Keratinocyte (primary cell): ENCODE data around the gene SLC15A3. TPM values are rescaled to one million over a fixed set of nuclear protein-coding genes. Genes with fewer than 3 reads are reported as not detected.

Source experiments
- DNase-seq: peaks from one replicate; pipeline ENCODE4 v3.0.0-alpha.2; 2011; ENCODE audit warnings: low read depth, missing footprints, low spot score
- FAIRE-seq: peaks from 2 replicates; lab custom pipeline; 2011; peaks lifted over from hg19 to GRCh38; lab: Jason Lieb, UNC
- H2AFZ ChIP-seq: 2 replicates; pipeline ENCODE4 v1.6.0; 2012; ENCODE audit warnings: low read length, control low read depth, inconsistent platforms; ENCODE audit not compliant: control insufficient read depth
- H3K27ac ChIP-seq: 2 replicates; pipeline ENCODE4 v1.5.1; 2011; ENCODE audit warnings: low read length; ENCODE audit not compliant: control insufficient read depth, insufficient read depth
- H3K27me3 ChIP-seq: 3 replicates; pipeline ENCODE4 v1.6.0; 2011; ENCODE audit warnings: low read length; ENCODE audit not compliant: control insufficient read depth, insufficient read depth; ENCODE audit errors: extremely low read depth
- H3K36me3 ChIP-seq, 2 experiments: 2 replicates in 1 of 2; 3 replicates in 1 of 2; pipeline ENCODE4 v1.5.1; 2011; ENCODE audit warnings: low read length in 2 of 2, mild to moderate bottlenecking in 1 of 2; ENCODE audit not compliant: control insufficient read depth in 2 of 2, insufficient read depth in 2 of 2; ENCODE audit errors: extremely low read depth in 1 of 2
- H3K4me1 ChIP-seq: 3 replicates; pipeline ENCODE4 v1.5.1; 2011; ENCODE audit warnings: low read length; ENCODE audit not compliant: control insufficient read depth, insufficient read depth; ENCODE audit errors: extremely low read depth
- H3K4me2 ChIP-seq: 3 replicates; pipeline ENCODE4 v1.6.0; 2011; ENCODE audit warnings: low read depth, low read length; ENCODE audit not compliant: control insufficient read depth, insufficient read depth; ENCODE audit errors: extremely low read depth
- H3K4me3 ChIP-seq, 3 experiments: fragments of 200-600 bp in 1 of 3; sonication (generic) in 1 of 3; 2 replicates in 2 of 3; 3 replicates in 1 of 3; pipeline ENCODE4 v1.5.1; 2011 to 2016; ENCODE audit warnings: low read length in 3 of 3, mild to moderate bottlenecking in 3 of 3, control low read depth in 2 of 3, inconsistent platforms in 1 of 3, low read depth in 1 of 3, mixed read lengths in 1 of 3, mixed run types in 1 of 3, moderate library complexity in 1 of 3; ENCODE audit not compliant: control insufficient read depth in 2 of 3, insufficient read depth in 2 of 3; ENCODE audit errors: extremely low read depth in 1 of 3
- H3K79me2 ChIP-seq: 2 replicates; pipeline ENCODE4 v1.6.0; 2012; ENCODE audit warnings: low read length; ENCODE audit not compliant: control insufficient read depth, insufficient read depth
- H3K9ac ChIP-seq: 3 replicates; pipeline ENCODE4 v1.6.0; 2011; ENCODE audit warnings: low read length; ENCODE audit not compliant: control insufficient read depth, insufficient read depth; ENCODE audit errors: extremely low read depth
- H3K9me1 ChIP-seq: 3 replicates; pipeline ENCODE4 v1.6.0; 2011; ENCODE audit warnings: low read length; ENCODE audit not compliant: control insufficient read depth, insufficient read depth; ENCODE audit errors: extremely low read depth
- H3K9me3 ChIP-seq: 2 replicates; pipeline ENCODE4 v1.5.1; 2012; ENCODE audit warnings: low read depth, low read length; ENCODE audit not compliant: control insufficient read depth
- H4K20me1 ChIP-seq: 3 replicates; pipeline ENCODE4 v1.6.0; 2011; ENCODE audit warnings: low read length; ENCODE audit not compliant: control insufficient read depth, insufficient read depth; ENCODE audit errors: extremely low read depth
- CTCF ChIP-seq, 3 experiments: IDR thresholded peaks in 1 of 3; conservative IDR thresholded peaks in 1 of 3; optimal IDR thresholded peaks in 1 of 3; 2 replicates in 2 of 3; 3 replicates in 1 of 3; pipeline versions ENCODE3 to v1.5.1; 2011; ENCODE audit warnings: low read length in 3 of 3, mild to moderate bottlenecking in 3 of 3, moderate library complexity in 2 of 3, control low read depth in 1 of 3, inconsistent platforms in 1 of 3; ENCODE audit not compliant: insufficient read depth in 2 of 3; ENCODE audit errors: extremely low read depth in 1 of 3
- EZH2 ChIP-seq: IDR thresholded peaks from one replicate; pipeline ENCODE4 v1.6.1; 2012; ENCODE audit warnings: inconsistent platforms, mild to moderate bottlenecking, low read length, moderate library complexity
- dilution Hi-C: fragments of 300-500 bp; cut with MboI; formaldehyde crosslinking; loops from one replicate; pipeline ENCODE4 v1.7.0; 2020; ENCODE audit warnings: low sequenced_read_pairs; ENCODE audit not compliant: extremely low pct_ligation_motif_present
- polyA plus RNA-seq, 5 experiments: library from polyadenylated mRNA; depleted of rRNA in 3 of 5; stranded (reverse) in 3 of 5; stranded (forward) in 1 of 5; unstranded in 1 of 5; fragments of >200 nt; gene quantifications; 1 replicate in 1 of 5; 2 replicates in 3 of 5; 3 replicates in 1 of 5; pipeline versions ENCODE4 v1.2.1 to v1.2.3, GENCODE V29; 2011 to 2012; ENCODE audit warnings: missing spikeins in 2 of 5, low read depth in 1 of 5, low replicate concordance in 1 of 5

Gene SLC15A3
- polyA plus RNA-seq, 1 donor (not counting 4 experiments of a cell fraction or from before 2014, with no cell fraction given): 1.0 TPM

GRCh38 chr11:60996381-60997138 is 44.6 kb upstream of the SLC15A3 start:
- Histone ChIP-seq H3K4me2 (no peak overlapping the region), H4K20me1 (no peaks in the 10 kb centered on the region), H2AFZ (no peak overlapping the region), H3K9ac (no peak overlapping the region), H3K27ac (no peak overlapping the region), H3K9me3 (no peaks in the 10 kb centered on the region), H3K27me3 (peaks cover 21% of the 10 kb centered on the region), H3K36me3 (no peaks in the 10 kb centered on the region), H3K79me2 (no peaks in the 10 kb centered on the region), H3K4me1 (no peaks in the 10 kb centered on the region), H3K4me3 (no peak overlapping the region), H3K9me1 (no peaks in the 10 kb centered on the region)
- TF ChIP-seq EZH2 (no peak), CTCF (optimal IDR thresholded peaks at IDR 0.05 in 1 of 3, IDR thresholded peaks at IDR 0.05 in 1 of 3, conservative IDR thresholded peaks at IDR 0.05 in 1 of 3; ENCODE audit: extremely low read depth in 1 of 3, insufficient read depth in 2 of 3, low read length in 3 of 3) (no peak)
- dilution Hi-C loops: no loop called here
- no peak for FAIRE-seq
- DNase-seq: no peak

GRCh38 chr11:60995798-60996197 is 43.8 kb upstream of the SLC15A3 start:
- H3K36me3 ChIP-seq: no peaks in the 10 kb centered on the region
- FAIRE-seq (no peak), DNase-seq (no peak)
- H3K4me3 ChIP-seq: no peak overlapping the region
- H3K27ac ChIP-seq: no peak overlapping the region
- no peaks in the 10 kb centered on the region for H4K20me1 ChIP-seq
- H3K9me1 ChIP-seq: no peaks in the 10 kb centered on the region
- no peaks in the 10 kb centered on the region for H3K79me2 ChIP-seq
- H3K4me2 ChIP-seq: no peak overlapping the region
- H3K9ac ChIP-seq: no peak overlapping the region
- no peak overlapping the region for H2AFZ ChIP-seq
- H3K27me3 ChIP-seq: peaks cover 21% of the 10 kb centered on the region
- H3K4me1 ChIP-seq: no peaks in the 10 kb centered on the region
- no peaks in the 10 kb centered on the region for H3K9me3 ChIP-seq
- dilution Hi-C loops: no loop called here
- no peak for TF ChIP-seq EZH2
- no peak for TF ChIP-seq CTCF (optimal IDR thresholded peaks at IDR 0.05 in 1 of 3, IDR thresholded peaks at IDR 0.05 in 1 of 3, conservative IDR thresholded peaks at IDR 0.05 in 1 of 3; ENCODE audit: extremely low read depth in 1 of 3, insufficient read depth in 2 of 3, low read length in 3 of 3)
